HEK293 (cell line): ENCODE results near the gene SYCP2.

Experiments
- ATF2 ChIP-seq: fragments of 450-650 bp; formaldehyde crosslinking; IDR thresholded peaks from 2 replicates; pipeline ENCODE4 v1.5.1; 2016; ENCODE audit warnings: missing biosample characterization, missing genetic modification characterization, low read depth
- CTCF ChIP-seq: fragments of 450-650 bp; formaldehyde crosslinking; IDR thresholded peaks from 2 replicates; pipeline ENCODE4 v1.5.1; 2016; ENCODE audit warnings: missing biosample characterization, missing genetic modification characterization
- REST ChIP-seq: fragments of 450-650 bp; formaldehyde crosslinking; IDR thresholded peaks from 2 replicates; pipeline ENCODE4 v1.5.1; 2016; ENCODE audit warnings: missing biosample characterization, missing genetic modification characterization
- TCF7L2 ChIP-seq: IDR thresholded peaks from 2 replicates; pipeline ENCODE4 v1.6.1; 2011; ENCODE audit warnings: low read depth, mild to moderate bottlenecking, inconsistent platforms, low read length, moderate library complexity, borderline replicate concordance
- ZBTB26 ChIP-seq: fragments of 450-650 bp; formaldehyde crosslinking; optimal IDR thresholded peaks from 2 replicates; pipeline ENCODE3; 2016; ENCODE audit warnings: missing biosample characterization, mild to moderate bottlenecking, missing genetic modification characterization
- ZBTB7A ChIP-seq: fragments of 450-650 bp; formaldehyde crosslinking; IDR thresholded peaks from 2 replicates; pipeline ENCODE4 v1.5.1; 2016; ENCODE audit warnings: low read depth, missing biosample characterization, missing genetic modification characterization
- ZNF112 ChIP-seq: fragments of 450-650 bp; formaldehyde crosslinking; IDR thresholded peaks from 2 replicates; pipeline ENCODE4 v1.5.0; 2017; ENCODE audit warnings: missing biosample characterization, missing genetic modification characterization
- ZNF394 ChIP-seq: fragments of 450-650 bp; formaldehyde crosslinking; IDR thresholded peaks from 2 replicates; pipeline ENCODE4 v1.5.1; 2016; ENCODE audit warnings: missing biosample characterization, missing genetic modification characterization, mild to moderate bottlenecking, moderate library complexity, borderline replicate concordance
- ZNF558 ChIP-seq: fragments of 450-650 bp; formaldehyde crosslinking; IDR thresholded peaks from 2 replicates; pipeline ENCODE4 v1.5.1; 2016; ENCODE audit warnings: missing biosample characterization, missing genetic modification characterization
- ZNF792 ChIP-seq: fragments of 450-650 bp; formaldehyde crosslinking; IDR thresholded peaks from 2 replicates; pipeline ENCODE4 v1.5.1; 2016; ENCODE audit warnings: missing biosample characterization, missing genetic modification characterization

GRCh38 chr20:59884494-59884893 is 48.9 kb downstream of the SYCP2 start:
- no peak for TF ChIP-seq CTCF (tag by site-specific recombination)
- TF ChIP-seq ZNF112 (tag by site-specific recombination): no peak
- no peak for TF ChIP-seq ZNF558 (tag by site-specific recombination)
- TF ChIP-seq ZBTB26 (tag by site-specific recombination): no peak
- no peak for TF ChIP-seq TCF7L2
- no peak for TF ChIP-seq ZNF792 (tag by site-specific recombination)
- TF ChIP-seq ZBTB7A: no peak
- TF ChIP-seq ZNF394: no peak
- no peak for TF ChIP-seq REST (tag by site-specific recombination)
- TF ChIP-seq ATF2 (tag by site-specific recombination): no peak
